Lung (tissue), 12 donors: ENCODE data around the gene ZNF358. TPM values are rescaled to one million over a fixed set of nuclear protein-coding genes. Genes with fewer than 3 reads are reported as not detected.
A peak's percentile ranks its signal among the peaks of the same experiment; 100 is the strongest.

Experiments used
- ATAC-seq: fragments of 200-7000 bp; cut with Tn5 transposase; one replicate; pipeline ENCODE4 v1.9.1; 2020; ENCODE audit warnings: moderate number of reproducible peaks; ENCODE audit not compliant: insufficient read depth, low FRiP score
- DNase-seq, 3 donors: peaks; one replicate each; pipeline ENCODE4 v3.0.0-alpha.2; 2013 to 2017
- H3K27ac ChIP-seq, 2 donors: one replicate each; pipeline ENCODE4 v1.5.1; 2013; ENCODE audit warnings: mild to moderate bottlenecking in 2 of 2, moderate library complexity in 2 of 2, control low read depth in 1 of 2, inconsistent platforms in 1 of 2, low read depth in 1 of 2, low read length in 1 of 2
- H3K27me3 ChIP-seq, 3 donors: one replicate each; pipeline ENCODE4 v1.5.1; 2013; ENCODE audit warnings: low read length in 2 of 3; ENCODE audit not compliant: control insufficient read depth in 3 of 3, insufficient read depth in 3 of 3
- H3K36me3 ChIP-seq, 4 donors: one replicate each; pipeline ENCODE4 v1.5.1; 2013; ENCODE audit warnings: low read length in 4 of 4, mild to moderate bottlenecking in 1 of 4, moderate library complexity in 1 of 4; ENCODE audit not compliant: control insufficient read depth in 4 of 4, insufficient read depth in 4 of 4
- H3K4me1 ChIP-seq, 5 donors: one replicate each; pipeline ENCODE4 v1.5.1; 2013; ENCODE audit warnings: low read length in 5 of 5, mild to moderate bottlenecking in 2 of 5, moderate library complexity in 1 of 5; ENCODE audit not compliant: control insufficient read depth in 5 of 5, insufficient read depth in 5 of 5
- H3K4me3 ChIP-seq: one replicate; pipeline ENCODE4 v1.5.1; 2013; ENCODE audit warnings: mild to moderate bottlenecking, control low read depth, moderate library complexity
- H3K9ac ChIP-seq, 2 donors: one replicate each; pipeline ENCODE4 v1.5.1; 2013; ENCODE audit warnings: low read length in 2 of 2, control low read depth in 1 of 2; ENCODE audit not compliant: insufficient read depth in 1 of 2
- H3K9me3 ChIP-seq, 4 donors: one replicate each; pipeline ENCODE4 v1.5.1; 2013; ENCODE audit warnings: low read length in 3 of 4, mild to moderate bottlenecking in 1 of 4, moderate library complexity in 1 of 4; ENCODE audit not compliant: control insufficient read depth in 4 of 4, insufficient read depth in 3 of 4
- CTCF ChIP-seq: IDR thresholded peaks from 2 replicates; pipeline ENCODE4 v1.5.1; 2012; ENCODE audit warnings: mild to moderate bottlenecking; ENCODE audit errors: control extremely low read depth, extremely low read depth
- WGBS, 2 donors: extraction: QIAGEN DNeasy Blood & Tissue Kit; methylation state at CpG; one replicate each; pipeline ENCODE4 v1.1.7; 2013; 5-methylcytosine and 5-hydroxymethylcytosine counted together
- polyA plus RNA-seq, 2 donors: library from polyadenylated mRNA; stranded (reverse); fragments of 200-250 nt; gene quantifications; one replicate each; pipeline ENCODE4 v1.2.1, GENCODE V29; 2013
- total RNA-seq, 2 donors: library from RNA; depleted of rRNA in 1 of 2; stranded (reverse); fragments of >200 nt in 1 of 2; gene quantifications; one replicate each; pipeline ENCODE4 v1.2.1, GENCODE V29; 2014 to 2021
- donor health status: control.
- donor health status: control.
- donor health status: Bipolar disorder and iron deficiency.
- donor health status: healthy.
- donor health status: DM: yes; HTN: yes; CAD: no.

The ZNF358 gene
- total and polyA plus RNA-seq, 4 donors, result 24.2 to 71.8 (median 34.7) TPM

- no peak overlapping the region for H3K9ac ChIP-seq
- H3K27ac ChIP-seq, result no peak overlapping the region
- no peak for TF ChIP-seq CTCF
- H3K4me3 ChIP-seq, result no peak overlapping the region
- peaks cover 0 to 3% (median 2%) of the 10 kb centered on the region in 3 donors for H3K27me3 ChIP-seq
- DNase-seq (no peak), ATAC-seq (no peak)
- H3K4me1 ChIP-seq, result peaks cover 0 to 11% (median 4%) of the 10 kb centered on the region in 5 donors
- H3K36me3 ChIP-seq, result no peaks in the 10 kb centered on the region
- 66 to 85% methylated on average over 2 of the region's 2 CpGs for WGBS, 2 donors
- peaks cover 0 to 6% (median 0%) of the 10 kb centered on the region in 4 donors for H3K9me3 ChIP-seq
These were observed 13.4 kb upstream of the ZNF358 start for GRCh38 chr19:7502552-7502951.

- Histone ChIP-seq H3K4me1 (peaks cover 0 to 17% (median 4%) of the 10 kb centered on the region in 5 donors), H3K27ac (no peak overlapping the region), H3K9me3 (peaks cover 0 to 4% (median 0%) of the 10 kb centered on the region in 4 donors), H3K27me3 (peaks cover 0 to 3% (median under 1%) of the 10 kb centered on the region in 3 donors), H3K36me3 (no peaks in the 10 kb centered on the region), H3K9ac (no peak overlapping the region), H3K4me3 (no peak overlapping the region)
- no peak for TF ChIP-seq CTCF
- DNase-seq (no peak), ATAC-seq (no peak)
- 54 to 83% methylated on average over 6 of the region's 6 CpGs for WGBS, 2 donors
These were observed 11.2 kb upstream of the ZNF358 start for GRCh38 chr19:7504684-7505083.

GRCh38 chr19:7505288-7505681, 10.6 kb upstream of the ZNF358 start:
- Histone ChIP-seq H3K36me3 (no peaks in the 10 kb centered on the region), H3K9ac (no peak overlapping the region), H3K9me3 (peaks cover 0 to 4% (median 0%) of the 10 kb centered on the region in 4 donors), H3K4me3 (no peak overlapping the region), H3K27ac (no peak overlapping the region), H3K27me3 (peaks cover 0 to 3% (median 0%) of the 10 kb centered on the region in 3 donors), H3K4me1 (peaks cover 0 to 17% (median 4%) of the 10 kb centered on the region in 5 donors)
- DNase-seq (no peak), ATAC-seq (no peak)
- TF ChIP-seq CTCF, result no peak
- WGBS, 2 donors, result 22 to 30% methylated on average over 19 of the region's 19 CpGs

- DNase-seq, result peak in 1 of 3 donors; percentile 45
- H3K9ac ChIP-seq, result no peak overlapping the region
- H3K9me3 ChIP-seq, result no peaks in the 10 kb centered on the region
- H3K4me3 ChIP-seq, result no peak overlapping the region
- WGBS, 2 donors, result 3 to 5% methylated on average over 20 to 32 of the region's 33 CpGs
- no peak overlapping the region for H3K27ac ChIP-seq
- H3K4me1 ChIP-seq, result peaks cover 0 to 14% (median 4%) of the 10 kb centered on the region in 5 donors
- peak; percentile 51 for ATAC-seq
- H3K36me3 ChIP-seq, result no peaks in the 10 kb centered on the region
- H3K27me3 ChIP-seq, result peaks cover 0 to 3% (median 0%) of the 10 kb centered on the region in 3 donors
- no peak for TF ChIP-seq CTCF
These were observed 10.1 kb upstream of the ZNF358 start for GRCh38 chr19:7505682-7506384.
